Parathyroid adenoma (tissue), 2 donors: ENCODE data around the gene STK11.

Experiments used
- H2AFZ ChIP-seq: fragments of 300-600 bp; sonication (generic); one replicate; pipeline ENCODE4 v1.7.0; 2017; ENCODE audit warnings: antibody characterized with exemption, mild to moderate bottlenecking
- H3K27ac ChIP-seq: fragments of 300-600 bp; sonication (generic); one replicate; pipeline ENCODE4 v1.7.0; 2017
- H3K27me3 ChIP-seq: fragments of 300-600 bp; sonication (generic); one replicate; pipeline ENCODE4 v1.7.0; 2017; ENCODE audit warnings: low read length; ENCODE audit not compliant: control insufficient read depth, insufficient read depth
- H3K36me3 ChIP-seq: fragments of 300-600 bp; sonication (generic); one replicate; pipeline ENCODE4 v1.7.0; 2017; ENCODE audit warnings: low read length; ENCODE audit not compliant: control insufficient read depth, insufficient read depth
- H3K4me1 ChIP-seq: fragments of 300-600 bp; sonication (generic); one replicate; pipeline ENCODE4 v1.7.0; 2017; ENCODE audit warnings: control low read depth
- H3K4me2 ChIP-seq: fragments of 300-600 bp; sonication (generic); one replicate; pipeline ENCODE4 v1.7.0; 2017; ENCODE audit warnings: low read length
- H3K4me3 ChIP-seq: fragments of 300-600 bp; sonication (generic); one replicate; pipeline ENCODE4 v1.7.0; 2017; ENCODE audit warnings: low read depth, low read length
- H3K79me2 ChIP-seq: fragments of 300-600 bp; sonication (generic); one replicate; pipeline ENCODE4 v1.7.0; 2017; ENCODE audit warnings: control low read depth
- H3K9ac ChIP-seq: fragments of 300-600 bp; sonication (generic); one replicate; pipeline ENCODE4 v1.7.0; 2017; ENCODE audit warnings: mild to moderate bottlenecking
- H3K9me3 ChIP-seq: fragments of 300-600 bp; sonication (generic); one replicate; pipeline ENCODE4 v1.7.0; 2017; ENCODE audit warnings: low read length; ENCODE audit not compliant: control insufficient read depth
- CTCF ChIP-seq: fragments of 300-600 bp; sonication (generic); IDR thresholded peaks from one replicate; pipeline ENCODE4 v1.7.0; 2017; ENCODE audit warnings: antibody characterized with exemption, mild to moderate bottlenecking
- donor health status: primary hyperparathyroidism.

STK11 gene

GRCh38 chr19:1255186-1256161 lies 49.9 kb downstream of the STK11 start:
- Histone ChIP-seq H3K9ac (no peak overlapping the region), H3K4me3 (no peak overlapping the region), H3K79me2 (peaks cover 7% of the 10 kb centered on the region), H3K4me2 (no peak overlapping the region), H2AFZ (no peak overlapping the region), H3K9me3 (no peaks in the 10 kb centered on the region), H3K4me1 (peaks cover 6% of the 10 kb centered on the region), H3K27me3 (no peaks in the 10 kb centered on the region), H3K36me3 (no peaks in the 10 kb centered on the region), H3K27ac (no peak overlapping the region)
- TF ChIP-seq CTCF = no peak

GRCh38 chr19:1256646-1257474 lies 51.3 kb downstream of the STK11 start:
- H3K79me2 ChIP-seq = no peaks in the 10 kb centered on the region
- no peak overlapping the region for H3K27ac ChIP-seq
- H3K9me3 ChIP-seq = no peaks in the 10 kb centered on the region
- H3K4me3 ChIP-seq = no peak overlapping the region
- TF ChIP-seq CTCF = no peak
- peaks cover 9% of the 10 kb centered on the region for H3K4me1 ChIP-seq
- H3K36me3 ChIP-seq = no peaks in the 10 kb centered on the region
- no peak overlapping the region for H3K4me2 ChIP-seq
- H3K27me3 ChIP-seq = no peaks in the 10 kb centered on the region
- H3K9ac ChIP-seq = no peak overlapping the region
- no peak overlapping the region for H2AFZ ChIP-seq

DNA sequence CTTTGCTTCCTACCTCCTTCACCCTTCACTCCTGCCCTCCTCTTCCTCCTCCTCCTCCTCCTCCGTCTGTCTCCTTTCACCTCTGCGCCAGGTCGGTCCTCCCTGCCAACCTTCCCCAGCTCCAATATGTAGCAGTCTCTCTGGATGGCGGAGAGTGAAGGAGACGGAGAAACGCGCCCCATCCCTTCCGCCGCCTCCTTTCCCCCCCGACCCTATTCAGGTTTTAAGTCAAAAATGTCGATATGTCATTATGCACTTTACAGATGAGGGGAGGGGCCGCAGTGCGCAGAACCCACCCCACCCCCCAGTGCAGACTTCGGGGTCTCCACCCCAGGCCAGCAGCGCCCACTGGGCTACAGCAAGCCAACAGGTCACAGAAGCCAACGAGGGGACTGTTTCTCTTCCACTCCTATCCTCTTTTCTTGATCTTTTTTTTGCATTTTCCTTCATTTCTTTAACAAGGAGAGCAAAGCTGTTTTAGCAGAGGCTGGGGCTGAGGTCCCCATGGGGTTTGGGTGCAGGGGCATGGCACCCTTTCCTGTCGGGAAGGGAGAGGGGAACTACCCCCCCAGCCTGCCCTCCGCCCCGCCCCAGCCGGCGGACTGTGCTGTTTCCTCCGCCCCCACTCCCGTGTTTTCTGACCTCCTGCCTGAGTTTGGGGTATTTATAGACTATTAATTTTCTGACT lies 52.0 kb downstream of the STK11 start:
- no peak overlapping the region for H3K9ac ChIP-seq
- no peak overlapping the region for H3K27ac ChIP-seq
- H3K9me3 ChIP-seq = no peaks in the 10 kb centered on the region
- no peak overlapping the region for H3K4me3 ChIP-seq
- H3K36me3 ChIP-seq = no peaks in the 10 kb centered on the region
- H3K4me2 ChIP-seq = no peak overlapping the region
- H2AFZ ChIP-seq = no peak overlapping the region
- H3K79me2 ChIP-seq = no peaks in the 10 kb centered on the region
- TF ChIP-seq CTCF = no peak
- peaks cover 16% of the 10 kb centered on the region for H3K4me1 ChIP-seq
- H3K27me3 ChIP-seq = no peaks in the 10 kb centered on the region

- Histone ChIP-seq H3K4me1 (peaks cover 19% of the 10 kb centered on the region), H3K79me2 (no peaks in the 10 kb centered on the region), H3K27ac (no peak overlapping the region), H3K9me3 (no peaks in the 10 kb centered on the region), H3K9ac (no peak overlapping the region), H3K36me3 (no peaks in the 10 kb centered on the region), H3K4me3 (no peak overlapping the region), H2AFZ (no peak overlapping the region), H3K4me2 (no peak overlapping the region), H3K27me3 (no peaks in the 10 kb centered on the region)
- TF ChIP-seq CTCF = no peak
Observed at GRCh38 chr19:1258163-1258492, 52.5 kb downstream of the STK11 start.
